ENCODE data around the gene RNF19B.
"Not testable (repeated sequence)": the region's sequence is repeated elsewhere in the genome, so short reads cannot be mapped to it uniquely, and the experiment has no call there.

The RNF19B gene

GRCh38 chr1:32927441-32927840, 37.2 kb downstream of the RNF19B start:
- DNase-seq = no peak

- no peak for DNase-seq
Measured at GRCh38 chr1:32926562-32926961, 38.0 kb downstream of the RNF19B start.

- no peak for DNase-seq
Measured at GRCh38 chr1:32925403-32926162, 39.0 kb downstream of the RNF19B start.

GRCh38 chr1:32924881-32925344, 39.7 kb downstream of the RNF19B start:
- no peak for DNase-seq

- DNase-seq = no peak
Measured at GRCh38 chr1:32920833-32921232, 43.8 kb downstream of the RNF19B start.

- DNase-seq = no peak
Measured at GRCh38 chr1:32919811-32920733, 44.5 kb downstream of the RNF19B start.

GRCh38 chr1:32918179-32918578, 46.4 kb downstream of the RNF19B start:
- no peak for DNase-seq

GRCh38 chr1:32917521-32917920, 47.1 kb downstream of the RNF19B start:
- DNase-seq = no peak

- DNase-seq = no peak
Measured at GRCh38 chr1:32915766-32916706, 48.6 kb downstream of the RNF19B start.

- no peak for DNase-seq
Measured at GRCh38 chr1:32910319-32910718, 54.3 kb downstream of the RNF19B start.

GRCh38 chr1:32907435-32907834, 57.2 kb downstream of the RNF19B start:
- DNase-seq = no peak

GRCh38 chr1:32906654-32907053, 58.0 kb downstream of the RNF19B start:
- DNase-seq = no peak

GRCh38 chr1:32905588-32905987, 59.0 kb downstream of the RNF19B start:
- DNase-seq = not testable (repeated sequence)

GRCh38 chr1:32904797-32905196, 59.8 kb downstream of the RNF19B start:
- DNase-seq = no peak

- no peak for DNase-seq
Measured at GRCh38 chr1:32903991-32904785, 60.4 kb downstream of the RNF19B start.

- no peak for DNase-seq
Measured at GRCh38 chr1:32902535-32902920, 62.1 kb downstream of the RNF19B start.

GRCh38 chr1:32901823-32902534, 62.6 kb downstream of the RNF19B start:
- DNase-seq = no peak

GRCh38 chr1:32900956-32901822, 63.4 kb downstream of the RNF19B start, which contains the start of gene TMEM54:
Gene TMEM54, minus strand, starts transcription at chr1:32901389. Its CDS starts 151 bp downstream, at chr1:32901238.
- no peak for DNase-seq

GRCh38 chr1:32900371-32900955, 64.1 kb downstream of the RNF19B start:
- no peak for DNase-seq
